HepG2 (cell line): ENCODE measurements around the gene OCLN. TPM values are rescaled to one million over a fixed set of nuclear protein-coding genes. Genes with fewer than 3 reads are reported as not detected.

Experiments used
- CEBPG ChIP-seq: IDR thresholded peaks from 2 replicates; pipeline ENCODE4 v1.6.1; 2016
- ELF1 ChIP-seq: sonication (generic); formaldehyde crosslinking; IDR thresholded peaks from 2 replicates; pipeline ENCODE4 v1.4.0; 2020; ENCODE audit warnings: missing genetic modification reagents
- FOXK1 ChIP-seq: sonication (generic); formaldehyde crosslinking; IDR thresholded peaks from 2 replicates; pipeline ENCODE4 v1.4.0; 2020; ENCODE audit warnings: low read depth, missing genetic modification reagents, borderline replicate concordance
- FOXO1 ChIP-seq: sonication (generic); formaldehyde crosslinking; IDR thresholded peaks from 2 replicates; pipeline ENCODE4 v1.4.0; 2020; ENCODE audit warnings: missing genetic modification reagents
- HINFP ChIP-seq: sonication (generic); formaldehyde crosslinking; IDR thresholded peaks from 2 replicates; pipeline ENCODE4 v1.4.0; 2020; ENCODE audit warnings: low read depth, mild to moderate bottlenecking, missing genetic modification reagents
- HOXA3 ChIP-seq: sonication (generic); formaldehyde crosslinking; IDR thresholded peaks from 2 replicates; pipeline ENCODE4 v1.5.0; 2020; ENCODE audit warnings: missing genetic modification reagents
- NFE2L2 ChIP-seq: fragments of 150-350 bp; IDR thresholded peaks from 2 replicates; pipeline ENCODE4 v1.6.1; 2014; ENCODE audit warnings: low read length
- NR2C2 ChIP-seq: sonication (generic); formaldehyde crosslinking; IDR thresholded peaks from 2 replicates; pipeline ENCODE4 v1.4.0; 2020; ENCODE audit warnings: missing genetic modification reagents, mild to moderate bottlenecking, moderate library complexity, borderline replicate concordance
- PAXIP1 ChIP-seq: sonication (generic); formaldehyde crosslinking; conservative IDR thresholded peaks from 2 replicates; pipeline ENCODE4 v1.4.0; 2020; ENCODE audit warnings: mild to moderate bottlenecking, missing genetic modification reagents, moderate library complexity
- REST ChIP-seq, 2 experiments: IDR thresholded peaks; 2 replicates each; pipeline ENCODE4 v1.6.1; 2011 to 2012; ENCODE audit warnings: low read length in 2 of 2, borderline replicate concordance in 1 of 2, low read depth in 1 of 2, mild to moderate bottlenecking in 1 of 2, moderate library complexity in 1 of 2
- RXRB ChIP-seq: IDR thresholded peaks from 2 replicates; pipeline ENCODE4 v1.6.1; 2016; ENCODE audit warnings: borderline replicate concordance, missing genetic modification reagents, missing compliant biosample characterization
- TRAFD1 ChIP-seq: sonication (generic); formaldehyde crosslinking; IDR thresholded peaks from 2 replicates; pipeline ENCODE4 v1.5.1; 2020; ENCODE audit warnings: missing genetic modification reagents, mild to moderate bottlenecking, borderline replicate concordance
- ZFP36 ChIP-seq: fragments of 150-350 bp; IDR thresholded peaks from 2 replicates; pipeline ENCODE4 v1.6.1; 2018; ENCODE audit warnings: borderline replicate concordance, low read length, low read depth; ENCODE audit not compliant: partially characterized antibody
- ZFP37 ChIP-seq: sonication (generic); formaldehyde crosslinking; IDR thresholded peaks from 2 replicates; pipeline ENCODE4 v1.4.0; 2020; ENCODE audit warnings: missing genetic modification reagents, borderline replicate concordance
- ZNF414 ChIP-seq: sonication (generic); formaldehyde crosslinking; IDR thresholded peaks from 2 replicates; pipeline ENCODE4 v1.5.0; 2020; ENCODE audit warnings: missing genetic modification reagents
- ZNF703 ChIP-seq: sonication (generic); formaldehyde crosslinking; IDR thresholded peaks from 2 replicates; pipeline ENCODE4 v1.5.1; 2020; ENCODE audit warnings: missing genetic modification reagents, mild to moderate bottlenecking, moderate library complexity, borderline replicate concordance
- ZNF749 ChIP-seq: sonication (generic); formaldehyde crosslinking; IDR thresholded peaks from 2 replicates; pipeline ENCODE4 v1.8.0; 2022; ENCODE audit warnings: mild to moderate bottlenecking, missing genetic modification reagents, moderate library complexity, borderline replicate concordance
- polyA plus RNA-seq, 8 experiments: library from polyadenylated mRNA; depleted of rRNA in 3 of 8; stranded (reverse) in 7 of 8; unstranded in 1 of 8; fragments of >200 nt; fragmentation: Illumina TruSeq in 4 of 8; extraction: Trizol in 4 of 8; gene quantifications; 2 replicates each; pipeline versions ENCODE4 v1.2.1 to v1.2.3, GENCODE V29; 2011 to 2016; ENCODE audit warnings: low read depth in 4 of 8, missing spikeins in 1 of 8, mixed read lengths in 1 of 8; ENCODE audit not compliant: insufficient read depth in 1 of 8
- total RNA-seq, 5 experiments: library from RNA; depleted of rRNA; stranded (reverse); fragments of >200 nt; fragmentation: Illumina TruSeq; extraction: Trizol; gene quantifications; 2 replicates each; pipeline ENCODE4 v1.2.3, GENCODE V29; 2016; ENCODE audit warnings: low read depth in 1 of 5

Gene OCLN
- total and polyA plus RNA-seq, 2 of the 13 experiments (the other 11 are each of a cell fraction or from before 2014, with no cell fraction given): 24.1 to 34.8 TPM

- TF ChIP-seq PAXIP1 (CRISPR knock-in tag) (peak; percentile 82), FOXO1 (CRISPR knock-in tag) (peak; percentile 37; the same call in 1 of the 2 replicates), CEBPG (CRISPR knock-in tag) (peak; percentile 57), ZNF414 (CRISPR knock-in tag) (0 out of 2 replicates have a peak, but pooled peaks have one; percentile 28), NFE2L2 (peak; percentile 55; the same call in 1 of the 2 replicates), HINFP (CRISPR knock-in tag) (no peak), NR2C2 (CRISPR knock-in tag) (peak; percentile 44; the same call in 1 of the 2 replicates), TRAFD1 (CRISPR knock-in tag) (no peak), ELF1 (CRISPR knock-in tag) (no peak), ZFP37 (CRISPR knock-in tag) (no peak), ZNF703 (CRISPR knock-in tag) (no peak), REST (IDR thresholded peaks at IDR 0.05; ENCODE audit: borderline replicate concordance in 1 of 2, low read depth in 1 of 2, low read length in 2 of 2) (no peak), ZNF749 (CRISPR knock-in tag) (no peak), HOXA3 (CRISPR knock-in tag) (peak; percentile 40; the same call in 1 of the 2 replicates), FOXK1 (CRISPR knock-in tag) (no peak), ZFP36 (peak; percentile 15), RXRB (CRISPR knock-in tag) (0 out of 2 replicates have a peak, but pooled peaks have one; percentile 51)
Observed at GRCh38 chr5:69444127-69444754, 48.3 kb upstream of the OCLN start (continued).
